GM23338 (cell line): ENCODE data around the gene C1QTNF7. TPM values are rescaled to one million over a fixed set of nuclear protein-coding genes. Genes with fewer than 3 reads are reported as not detected.

ENCODE experiments used
- ATAC-seq: fragments of 200-7000 bp; cut with Tn5 transposase; 3 replicates; pipeline ENCODE4 v1.9.1; 2020
- DNase-seq: peaks from one replicate; pipeline ENCODE4 v3.0.0-alpha.2; 2015; ENCODE audit warnings: low spot score
- H2AFZ ChIP-seq: fragments of 200-600 bp; sonication (generic); 2 replicates; pipeline ENCODE4 v1.8.0; 2016; ENCODE audit warnings: antibody characterized with exemption, mild to moderate bottlenecking, moderate library complexity
- H3F3A ChIP-seq: fragments of 200-600 bp; sonication (generic); replicated peaks from 2 replicates; pipeline ENCODE4 v1.8.0; 2017; ENCODE audit warnings: antibody characterized with exemption, mixed run types, low read depth
- H3K27ac ChIP-seq: fragments of 200-600 bp; sonication (generic); 2 replicates; pipeline ENCODE4 v1.6.1; 2016; ENCODE audit warnings: low read depth
- H3K27me3 ChIP-seq: fragments of 200-600 bp; sonication (generic); 2 replicates; pipeline ENCODE4 v1.8.0; 2016; ENCODE audit warnings: mild to moderate bottlenecking, mixed run types, moderate library complexity; ENCODE audit not compliant: insufficient read depth
- H3K36me3 ChIP-seq: fragments of 200-600 bp; sonication (generic); 2 replicates; pipeline ENCODE4 v1.8.0; 2016; ENCODE audit warnings: mild to moderate bottlenecking; ENCODE audit not compliant: insufficient read depth
- H3K4me1 ChIP-seq: fragments of 200-600 bp; sonication (generic); 2 replicates; pipeline ENCODE4 v1.8.0; 2016; ENCODE audit warnings: mild to moderate bottlenecking, moderate library complexity; ENCODE audit not compliant: insufficient read depth
- H3K4me2 ChIP-seq: fragments of 200-600 bp; sonication (generic); 2 replicates; pipeline ENCODE4 v1.7.1; 2017; ENCODE audit warnings: mixed run types
- H3K4me3 ChIP-seq: fragments of 200-600 bp; sonication (generic); 2 replicates; pipeline ENCODE4 v1.6.1; 2016; ENCODE audit warnings: mixed run types
- H3K79me2 ChIP-seq: fragments of 200-600 bp; sonication (generic); replicated peaks from 2 replicates; pipeline ENCODE4 v1.8.0; 2017; ENCODE audit warnings: mild to moderate bottlenecking; ENCODE audit not compliant: insufficient read depth
- H3K9me2 ChIP-seq: fragments of 200-600 bp; sonication (generic); 2 replicates; pipeline ENCODE4 v1.8.0; 2017; ENCODE audit not compliant: insufficient read depth
- H4K20me1 ChIP-seq: fragments of 200-600 bp; sonication (generic); replicated peaks from 2 replicates; pipeline ENCODE4 v1.8.0; 2017; ENCODE audit warnings: mild to moderate bottlenecking; ENCODE audit not compliant: insufficient read depth
- H3K27ac Mint-ChIP-seq: 2 replicates; pipeline ENCODE4 v1.8.0; 2020; ENCODE audit warnings: inconsistent platforms, mild to moderate bottlenecking, moderate library complexity, mixed read lengths
- H3K27me3 Mint-ChIP-seq: 3 replicates; pipeline ENCODE4 v1.8.0; 2022; ENCODE audit warnings: low read depth, mild to moderate bottlenecking, moderate library complexity, mixed read lengths, inconsistent platforms; ENCODE audit not compliant: insufficient read depth, poor library complexity
- H3K36me3 Mint-ChIP-seq: 3 replicates; pipeline ENCODE4 v1.8.0; 2021; ENCODE audit warnings: low read depth, mild to moderate bottlenecking, inconsistent platforms, moderate library complexity, mixed read lengths
- H3K4me1 Mint-ChIP-seq: 3 replicates; pipeline ENCODE4 v1.8.0; 2020; ENCODE audit warnings: mild to moderate bottlenecking, inconsistent platforms, mixed read lengths
- H3K4me3 Mint-ChIP-seq: 3 replicates; pipeline ENCODE4 v1.8.0; 2021; ENCODE audit warnings: moderate library complexity, mild to moderate bottlenecking, inconsistent platforms, mixed read lengths
- H3K9me3 Mint-ChIP-seq: 3 replicates; pipeline ENCODE4 v1.8.0; 2020; ENCODE audit warnings: moderate library complexity, mild to moderate bottlenecking, inconsistent platforms, mixed read lengths
- EZH2phosphoT487 ChIP-seq: fragments of 200-600 bp; sonication (generic); IDR thresholded peaks from one replicate; pipeline ENCODE4 v1.8.1; 2018; ENCODE audit warnings: antibody characterized with exemption; ENCODE audit not compliant: unreplicated experiment
- NANOG ChIP-seq: IDR thresholded peaks from 2 replicates; pipeline ENCODE4 v1.6.1; 2016; ENCODE audit warnings: antibody characterized with exemption, borderline replicate concordance
- STAT1 ChIP-seq: IDR thresholded peaks from one replicate; pipeline ENCODE4 v1.6.1; 2016; ENCODE audit warnings: antibody characterized with exemption; ENCODE audit not compliant: unreplicated experiment
- ZNF114 ChIP-seq: fragments of 250-450 bp; sonication (Bioruptor Pico); IDR thresholded peaks from 2 replicates; pipeline ENCODE4 v1.5.0; 2020; ENCODE audit warnings: mild to moderate bottlenecking, moderate library complexity
- ZNF331 ChIP-seq: fragments of 250-450 bp; sonication (Bioruptor Pico); IDR thresholded peaks from 2 replicates; pipeline ENCODE4 v1.5.0; 2020; ENCODE audit warnings: low read depth, mild to moderate bottlenecking, moderate library complexity
- polyA plus RNA-seq: library from polyadenylated mRNA; unstranded; fragments of >200 nt; fragmentation: Nextera tagmentation; extraction: Ambion mirVana; gene quantifications from 2 replicates; pipeline ENCODE4 v1.2.1, GENCODE V29; 2016
- total RNA-seq: library from RNA; depleted of rRNA; stranded (reverse); fragments of >200 nt; shearing (Covaris generic); gene quantifications from 2 replicates; pipeline ENCODE4 v1.2.3, GENCODE V29; 2014
- TF ChIP-seq, protein P1 (sequence below), 2 experiments: fragments of 200-600 bp in 1 of 2; sonication (generic) in 1 of 2; conservative IDR thresholded peaks; 2 replicates each; pipeline versions ENCODE4 v1.5.1 to v1.6.1; 2016 to 2017; ENCODE audit warnings: antibody characterized with exemption in 2 of 2, low read depth in 2 of 2, mild to moderate bottlenecking in 2 of 2, moderate library complexity in 1 of 2
- TF ChIP-seq, protein P2 (sequence below): fragments of 250-450 bp; sonication (Bioruptor Pico); IDR thresholded peaks from 2 replicates; pipeline ENCODE4 v1.5.0; 2020; ENCODE audit warnings: mild to moderate bottlenecking, moderate library complexity

The C1QTNF7 gene
- total and polyA plus RNA-seq, 2 experiments from 2014 or later = not detected

DNA sequence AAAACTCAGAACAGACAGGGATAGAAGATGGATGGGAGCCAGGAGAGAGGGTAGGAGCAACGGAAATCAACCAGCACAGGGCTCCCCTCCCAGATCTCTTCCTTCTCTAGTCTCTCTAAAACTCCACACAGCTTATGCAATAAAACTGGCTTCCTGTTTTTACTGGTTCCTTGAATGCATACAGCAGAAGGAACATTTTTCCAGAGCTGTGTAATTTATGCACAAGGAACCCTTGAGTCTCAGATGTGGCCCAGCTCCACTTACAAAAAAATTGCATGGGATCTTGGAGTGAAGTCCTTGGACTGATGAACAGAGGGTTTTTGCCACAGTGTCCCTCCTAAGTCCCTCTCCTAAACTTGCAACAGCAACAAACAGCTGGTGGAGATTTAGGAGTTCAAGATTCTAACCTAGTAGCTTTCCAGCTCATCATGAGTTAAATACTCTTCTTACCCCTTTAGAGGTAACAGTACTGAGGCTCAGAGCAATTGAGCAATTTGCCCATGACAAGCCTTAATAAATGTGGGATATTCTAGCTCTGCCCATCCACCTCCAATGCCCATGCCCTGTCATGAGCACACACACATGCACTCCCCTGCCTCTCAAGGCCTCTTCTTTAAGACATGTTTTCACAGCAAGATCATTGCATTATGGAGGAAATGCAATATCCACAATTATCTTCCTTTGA lies 23.5 kb downstream of the C1QTNF7 start:
- H3K4me3 ChIP-seq = no peak overlapping the region
- H3F3A ChIP-seq = no peaks in the 10 kb centered on the region
- H3K36me3 ChIP-seq = no peaks in the 10 kb centered on the region
- TF ChIP-seq ZNF114 (CRISPR knock-in tag) (no peak), STAT1 (no peak), NANOG (no peak)
- TF ChIP-seq, protein P1, sequence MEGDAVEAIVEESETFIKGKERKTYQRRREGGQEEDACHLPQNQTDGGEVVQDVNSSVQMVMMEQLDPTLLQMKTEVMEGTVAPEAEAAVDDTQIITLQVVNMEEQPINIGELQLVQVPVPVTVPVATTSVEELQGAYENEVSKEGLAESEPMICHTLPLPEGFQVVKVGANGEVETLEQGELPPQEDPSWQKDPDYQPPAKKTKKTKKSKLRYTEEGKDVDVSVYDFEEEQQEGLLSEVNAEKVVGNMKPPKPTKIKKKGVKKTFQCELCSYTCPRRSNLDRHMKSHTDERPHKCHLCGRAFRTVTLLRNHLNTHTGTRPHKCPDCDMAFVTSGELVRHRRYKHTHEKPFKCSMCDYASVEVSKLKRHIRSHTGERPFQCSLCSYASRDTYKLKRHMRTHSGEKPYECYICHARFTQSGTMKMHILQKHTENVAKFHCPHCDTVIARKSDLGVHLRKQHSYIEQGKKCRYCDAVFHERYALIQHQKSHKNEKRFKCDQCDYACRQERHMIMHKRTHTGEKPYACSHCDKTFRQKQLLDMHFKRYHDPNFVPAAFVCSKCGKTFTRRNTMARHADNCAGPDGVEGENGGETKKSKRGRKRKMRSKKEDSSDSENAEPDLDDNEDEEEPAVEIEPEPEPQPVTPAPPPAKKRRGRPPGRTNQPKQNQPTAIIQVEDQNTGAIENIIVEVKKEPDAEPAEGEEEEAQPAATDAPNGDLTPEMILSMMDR (conservative IDR thresholded peaks at IDR 0.05; ENCODE audit: low read depth in 2 of 2) = no peak
- no peaks in the 10 kb centered on the region for H3K36me3 Mint-ChIP-seq
- no peak overlapping the region for H3K4me2 ChIP-seq
- H3K9me3 Mint-ChIP-seq = no peaks in the 10 kb centered on the region
- ATAC-seq = no peak
- no peaks in the 10 kb centered on the region for H4K20me1 ChIP-seq
- no peaks in the 10 kb centered on the region for H3K27me3 Mint-ChIP-seq
- no peak overlapping the region for H2AFZ ChIP-seq
- H3K27me3 ChIP-seq = no peaks in the 10 kb centered on the region
- no peak for DNase-seq
- H3K9me2 ChIP-seq = peaks cover 3% of the 10 kb centered on the region; the same call in 1 of the 2 replicates
- no peak overlapping the region for H3K27ac Mint-ChIP-seq
- H3K27ac ChIP-seq = no peak overlapping the region
- no peaks in the 10 kb centered on the region for H3K79me2 ChIP-seq
- no peaks in the 10 kb centered on the region for H3K4me1 ChIP-seq
- no peaks in the 10 kb centered on the region for H3K4me1 Mint-ChIP-seq
- H3K4me3 Mint-ChIP-seq = no peak overlapping the region

DNA sequence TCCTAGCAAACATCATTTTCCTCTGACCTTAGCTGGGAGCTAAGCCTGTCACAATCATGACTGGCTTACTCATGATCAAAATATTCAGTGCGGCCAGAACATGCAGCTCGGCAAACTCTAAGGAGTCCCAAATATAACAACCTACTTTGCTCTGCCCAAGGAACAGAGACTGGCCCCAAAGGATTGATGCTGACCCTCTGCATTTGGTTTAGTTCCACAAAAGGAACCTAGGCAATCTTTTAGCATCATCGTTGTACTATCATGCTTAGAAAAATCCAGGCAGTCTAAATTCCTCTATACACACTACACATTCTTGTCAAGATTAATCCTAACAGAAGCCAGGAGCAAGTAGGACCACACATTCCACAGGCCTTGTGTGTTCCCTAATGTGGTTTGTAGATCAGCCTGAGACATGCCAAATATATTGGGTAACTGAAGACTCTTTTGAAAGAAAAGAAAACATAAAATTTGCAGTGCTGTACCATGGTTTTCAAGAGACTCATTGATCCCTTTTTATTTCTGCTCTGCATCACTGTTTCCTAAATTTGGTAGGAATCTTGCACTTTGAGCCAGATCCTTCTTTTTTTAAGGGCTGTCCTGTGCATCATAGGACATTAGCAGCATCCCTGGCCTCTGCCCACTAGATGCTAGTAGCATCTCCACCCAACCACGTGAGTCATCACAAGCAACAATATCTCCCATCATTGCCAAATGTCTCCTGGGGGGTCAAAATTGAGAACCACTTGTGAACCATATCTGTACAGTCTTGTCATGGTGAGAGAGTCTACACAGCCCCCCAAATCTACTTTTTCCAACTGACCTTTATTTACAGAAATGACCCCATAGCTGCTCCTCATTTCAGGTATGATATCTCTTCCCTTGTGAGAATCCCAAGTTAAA lies 24.3 kb downstream of the C1QTNF7 start:
- H3K27ac ChIP-seq = no peak overlapping the region
- H3K4me1 ChIP-seq = no peaks in the 10 kb centered on the region
- no peak for DNase-seq
- no peak overlapping the region for H3K4me3 ChIP-seq
- H3K36me3 ChIP-seq = no peaks in the 10 kb centered on the region
- Mint-ChIP-seq H3K4me3 (no peak overlapping the region), H3K9me3 (no peaks in the 10 kb centered on the region), H3K27ac (no peak overlapping the region), H3K36me3 (no peaks in the 10 kb centered on the region), H3K4me1 (no peaks in the 10 kb centered on the region), H3K27me3 (no peaks in the 10 kb centered on the region)
- no peak overlapping the region for H3K4me2 ChIP-seq
- no peak overlapping the region for H2AFZ ChIP-seq
- H3K9me2 ChIP-seq = peaks cover 3% of the 10 kb centered on the region; the same call in 1 of the 2 replicates
- no peak for TF ChIP-seq ZNF331 (CRISPR knock-in tag)
- TF ChIP-seq NANOG = no peak
- TF ChIP-seq EZH2phosphoT487 = no peak
- TF ChIP-seq, protein P2, sequence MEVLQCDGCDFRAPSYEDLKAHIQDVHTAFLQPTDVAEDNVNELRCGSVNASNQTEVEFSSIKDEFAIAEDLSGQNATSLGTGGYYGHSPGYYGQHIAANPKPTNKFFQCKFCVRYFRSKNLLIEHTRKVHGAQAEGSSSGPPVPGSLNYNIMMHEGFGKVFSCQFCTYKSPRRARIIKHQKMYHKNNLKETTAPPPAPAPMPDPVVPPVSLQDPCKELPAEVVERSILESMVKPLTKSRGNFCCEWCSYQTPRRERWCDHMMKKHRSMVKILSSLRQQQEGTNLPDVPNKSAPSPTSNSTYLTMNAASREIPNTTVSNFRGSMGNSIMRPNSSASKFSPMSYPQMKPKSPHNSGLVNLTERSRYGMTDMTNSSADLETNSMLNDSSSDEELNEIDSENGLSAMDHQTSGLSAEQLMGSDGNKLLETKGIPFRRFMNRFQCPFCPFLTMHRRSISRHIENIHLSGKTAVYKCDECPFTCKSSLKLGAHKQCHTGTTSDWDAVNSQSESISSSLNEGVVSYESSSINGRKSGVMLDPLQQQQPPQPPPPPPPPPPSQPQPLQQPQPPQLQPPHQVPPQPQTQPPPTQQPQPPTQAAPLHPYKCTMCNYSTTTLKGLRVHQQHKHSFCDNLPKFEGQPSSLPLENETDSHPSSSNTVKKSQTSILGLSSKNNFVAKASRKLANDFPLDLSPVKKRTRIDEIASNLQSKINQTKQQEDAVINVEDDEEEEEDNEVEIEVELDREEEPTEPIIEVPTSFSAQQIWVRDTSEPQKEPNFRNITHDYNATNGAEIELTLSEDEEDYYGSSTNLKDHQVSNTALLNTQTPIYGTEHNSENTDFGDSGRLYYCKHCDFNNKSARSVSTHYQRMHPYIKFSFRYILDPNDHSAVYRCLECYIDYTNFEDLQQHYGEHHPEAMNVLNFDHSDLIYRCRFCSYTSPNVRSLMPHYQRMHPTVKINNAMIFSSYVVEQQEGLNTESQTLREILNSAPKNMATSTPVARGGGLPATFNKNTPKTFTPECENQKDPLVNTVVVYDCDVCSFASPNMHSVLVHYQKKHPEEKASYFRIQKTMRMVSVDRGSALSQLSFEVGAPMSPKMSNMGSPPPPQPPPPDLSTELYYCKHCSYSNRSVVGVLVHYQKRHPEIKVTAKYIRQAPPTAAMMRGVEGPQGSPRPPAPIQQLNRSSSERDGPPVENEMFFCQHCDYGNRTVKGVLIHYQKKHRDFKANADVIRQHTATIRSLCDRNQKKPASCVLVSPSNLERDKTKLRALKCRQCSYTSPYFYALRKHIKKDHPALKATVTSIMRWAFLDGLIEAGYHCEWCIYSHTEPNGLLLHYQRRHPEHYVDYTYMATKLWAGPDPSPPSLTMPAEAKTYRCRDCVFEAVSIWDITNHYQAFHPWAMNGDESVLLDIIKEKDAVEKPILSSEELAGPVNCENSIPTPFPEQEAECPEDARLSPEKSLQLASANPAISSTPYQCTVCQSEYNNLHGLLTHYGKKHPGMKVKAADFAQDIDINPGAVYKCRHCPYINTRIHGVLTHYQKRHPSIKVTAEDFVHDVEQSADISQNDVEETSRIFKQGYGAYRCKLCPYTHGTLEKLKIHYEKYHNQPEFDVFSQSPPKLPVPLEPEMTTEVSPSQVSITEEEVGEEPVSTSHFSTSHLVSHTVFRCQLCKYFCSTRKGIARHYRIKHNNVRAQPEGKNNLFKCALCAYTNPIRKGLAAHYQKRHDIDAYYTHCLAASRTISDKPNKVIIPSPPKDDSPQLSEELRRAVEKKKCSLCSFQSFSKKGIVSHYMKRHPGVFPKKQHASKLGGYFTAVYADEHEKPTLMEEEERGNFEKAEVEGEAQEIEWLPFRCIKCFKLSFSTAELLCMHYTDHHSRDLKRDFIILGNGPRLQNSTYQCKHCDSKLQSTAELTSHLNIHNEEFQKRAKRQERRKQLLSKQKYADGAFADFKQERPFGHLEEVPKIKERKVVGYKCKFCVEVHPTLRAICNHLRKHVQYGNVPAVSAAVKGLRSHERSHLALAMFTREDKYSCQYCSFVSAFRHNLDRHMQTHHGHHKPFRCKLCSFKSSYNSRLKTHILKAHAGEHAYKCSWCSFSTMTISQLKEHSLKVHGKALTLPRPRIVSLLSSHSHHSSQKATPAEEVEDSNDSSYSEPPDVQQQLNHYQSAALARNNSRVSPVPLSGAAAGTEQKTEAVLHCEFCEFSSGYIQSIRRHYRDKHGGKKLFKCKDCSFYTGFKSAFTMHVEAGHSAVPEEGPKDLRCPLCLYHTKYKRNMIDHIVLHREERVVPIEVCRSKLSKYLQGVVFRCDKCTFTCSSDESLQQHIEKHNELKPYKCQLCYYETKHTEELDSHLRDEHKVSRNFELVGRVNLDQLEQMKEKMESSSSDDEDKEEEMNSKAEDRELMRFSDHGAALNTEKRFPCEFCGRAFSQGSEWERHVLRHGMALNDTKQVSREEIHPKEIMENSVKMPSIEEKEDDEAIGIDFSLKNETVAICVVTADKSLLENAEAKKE = no peak
- H3K27me3 ChIP-seq = no peaks in the 10 kb centered on the region
- H3F3A ChIP-seq = no peaks in the 10 kb centered on the region
- no peaks in the 10 kb centered on the region for H3K79me2 ChIP-seq
- no peak for ATAC-seq
- no peaks in the 10 kb centered on the region for H4K20me1 ChIP-seq
